Motor neuron (in vitro differentiated cells): ENCODE measurements around the gene EXOC1. TPM values are rescaled to one million over a fixed set of nuclear protein-coding genes. Genes with fewer than 3 reads are reported as not detected.
"Not testable (repeated sequence)": the region's sequence is repeated elsewhere in the genome, so short reads cannot be mapped to it uniquely, and the experiment has no call there.

Source experiments
- ATAC-seq, 8 experiments: fragments of 200-7000 bp; cut with Tn5 transposase; replicated peaks in 6 of 8; 2 replicates each; pipeline ENCODE4 v1.8.0; 2021; ENCODE audit warnings: mild to moderate bottlenecking in 8 of 8, moderate library complexity in 8 of 8
- H3K27ac ChIP-seq, 2 donors: fragments of 250-450 bp; sonication (Bioruptor Pico); 2 replicates each; pipeline ENCODE4 v1.9.0; 2021; ENCODE audit warnings: antibody characterized with exemption in 2 of 2, mild to moderate bottlenecking in 2 of 2, moderate library complexity in 1 of 2
- H3K4me1 ChIP-seq, 2 donors: fragments of 250-450 bp; sonication (Bioruptor Pico); replicated peaks in 1 of 2; 2 replicates each; pipeline ENCODE4 v1.6.1; 2021; ENCODE audit warnings: antibody characterized with exemption in 2 of 2, mild to moderate bottlenecking in 2 of 2, moderate library complexity in 1 of 2
- H3K4me3 ChIP-seq, 5 donors: fragments of 250-450 bp; sonication (Bioruptor Pico); 2 replicates each; pipeline ENCODE4 v1.9.0; 2021; ENCODE audit warnings: antibody characterized with exemption in 5 of 5, mild to moderate bottlenecking in 5 of 5, moderate library complexity in 4 of 5
- WGBS, 10 experiments: fragments of 450-650 bp; shearing (Covaris generic); methylation state at CpG; one replicate each; pipeline ENCODE4 v1.0.0; 2022; 5-methylcytosine and 5-hydroxymethylcytosine counted together
- in situ Hi-C, 9 experiments: fragments of 400-800 bp; cut with MboI; loops; one replicate each; pipeline ENCODE4 v1.15.0; 2021; ENCODE audit warnings: low sequenced_read_pairs in 9 of 9, low pct_unique_long_range_greater_than_20kb in 2 of 9; ENCODE audit not compliant: unreplicated experiment in 9 of 9
- total RNA-seq, 8 experiments: library from RNA; unstranded; fragments of 300-600 nt; gene quantifications; 2 replicates each; pipeline versions ENCODE4 v1.2.3 to v1.2.4, GENCODE V29; 2022

Gene EXOC1
- total RNA-seq, 8 experiments from 2014 or later: 31.3 to 52.3 (median 44.7) TPM

- Histone ChIP-seq H3K4me3 (no peak overlapping the region), H3K4me1 (peaks cover 0 to 9% of the 10 kb centered on the region in 2 donors), H3K27ac (no peak overlapping the region)
- whole genome bisulfite sequencing, 10 experiments: 50 to 97% (median 88%) methylated on average over 2 to 3 of the region's 3 CpGs; no CpG with 5 or more reads in 1 of the 10 experiments
- in situ Hi-C loops: no loop called here
- no peak for ATAC-seq
Observed at GRCh38 chr4:55834086-55834795, 19.2 kb upstream of the EXOC1 start.

GRCh38 chr4:55837903-55838302 lies 15.5 kb upstream of the EXOC1 start:
- no peak for ATAC-seq
- Histone ChIP-seq H3K4me3 (no peak overlapping the region), H3K4me1 (peaks cover 6 to 7% of the 10 kb centered on the region in 2 donors), H3K27ac (no peak overlapping the region)
- in situ Hi-C loops: no loop called here
- WGBS, 10 experiments: 0 to 92% (median 67%) methylated on average over 1 of the region's 1 CpG; no CpG with 5 or more reads in 1 of the 10 experiments

GRCh38 chr4:55838356-55838755 lies 15.1 kb upstream of the EXOC1 start:
- ATAC-seq: no peak
- H3K4me1 ChIP-seq: peaks cover 6 to 7% of the 10 kb centered on the region in 2 donors

GRCh38 chr4:55838952-55839351 lies 14.5 kb upstream of the EXOC1 start:
- Histone ChIP-seq H3K4me1 (peaks cover 6 to 7% of the 10 kb centered on the region in 2 donors), H3K4me3 (no peak overlapping the region), H3K27ac (no peak overlapping the region)
- in situ Hi-C loops: no loop called here
- ATAC-seq: no peak

More at GRCh38 chr4:55838356-55838755, 15.1 kb upstream of the EXOC1 start:
- in situ Hi-C loops: no loop called here
- H3K27ac ChIP-seq: no peak overlapping the region
- WGBS, 10 experiments: 0 to 89% (median 71%) methylated on average over 1 of the region's 1 CpG; no CpG with 5 or more reads in 1 of the 10 experiments
- no peak overlapping the region for H3K4me3 ChIP-seq

- H3K27ac ChIP-seq: no peak overlapping the region
- H3K4me1 ChIP-seq: peaks cover 6 to 7% of the 10 kb centered on the region in 2 donors
- in situ Hi-C loops: no loop called here
- no peak overlapping the region for H3K4me3 ChIP-seq
- ATAC-seq: no peak
- 0 to 100% (median 89%) methylated on average over 1 of the region's 1 CpG; no CpG with 5 or more reads in 2 of the 10 experiments for WGBS, 10 experiments
Observed at GRCh38 chr4:55840956-55841355, 12.5 kb upstream of the EXOC1 start.

DNA sequence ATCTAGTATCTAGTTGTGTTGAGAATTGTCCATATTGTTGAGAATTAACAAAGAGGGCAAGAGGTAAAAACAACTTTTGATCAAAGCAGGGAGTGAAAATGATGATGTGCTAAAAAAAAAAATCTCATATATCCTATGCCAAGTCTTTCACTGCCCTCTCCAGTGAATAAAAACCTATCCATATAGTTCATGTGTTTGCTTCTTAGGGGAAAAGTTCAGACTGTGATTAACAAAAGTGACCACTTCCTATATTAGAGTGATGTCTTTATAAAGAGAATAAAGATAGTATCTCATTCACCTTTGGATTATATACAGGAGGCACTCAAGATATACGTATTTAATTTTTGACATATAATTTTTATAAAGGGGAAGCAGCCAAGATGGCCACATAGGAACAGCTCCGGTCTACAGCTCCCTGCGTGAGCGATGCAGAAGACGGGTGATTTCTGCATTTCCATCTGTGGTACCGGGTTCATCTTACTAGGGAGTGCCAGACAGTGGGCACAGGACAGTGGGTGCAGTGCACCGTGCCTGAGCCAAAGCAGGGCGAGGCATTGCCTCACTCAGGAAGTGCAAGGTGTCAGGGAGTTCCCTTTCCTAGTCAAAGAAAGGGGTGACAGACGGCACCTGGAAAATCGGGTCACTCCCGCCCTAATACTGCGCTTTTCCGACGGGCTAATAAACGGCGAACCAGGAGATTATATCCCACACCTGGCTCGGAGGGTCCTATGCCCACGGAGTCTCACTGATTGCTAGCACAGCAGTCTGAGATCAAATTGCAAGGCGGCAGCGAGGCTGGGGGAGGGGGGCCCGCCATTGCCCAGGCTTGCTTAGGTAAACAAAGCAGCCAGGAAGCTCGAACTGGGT lies 11.8 kb upstream of the EXOC1 start:
- ATAC-seq, H3K4me1 ChIP-seq, in situ Hi-C loops: not testable (repeated sequence)
- peak overlapping the region in 1 of 2 donors; percentile 72 for H3K27ac ChIP-seq
- 39 to 100% (median 70%) methylated on average over 1 to 7 of the region's 22 CpGs; no CpG with 5 or more reads in 1 of the 10 experiments for WGBS, 10 experiments
- H3K4me3 ChIP-seq: peak overlapping the region in 1 of 5 donors; percentile 19

DNA sequence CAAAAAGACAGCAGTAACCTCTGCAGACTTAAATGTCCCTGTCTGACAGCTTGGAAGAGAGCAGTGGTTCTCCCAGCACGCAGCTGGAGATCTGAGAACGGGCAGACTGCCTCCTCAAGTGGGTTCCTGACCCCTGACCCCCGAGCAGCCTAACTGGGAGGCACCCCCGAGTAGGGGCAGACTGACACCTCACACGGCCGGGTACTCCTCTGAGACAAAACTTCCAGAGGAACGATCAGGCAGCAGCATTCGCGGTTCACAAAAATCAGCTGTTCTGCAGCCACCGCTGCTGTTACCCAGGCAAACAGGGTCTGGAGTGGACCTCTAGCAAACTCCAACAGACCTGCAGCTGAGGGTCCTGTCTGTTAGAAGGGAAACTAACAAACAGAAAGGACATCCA lies 11.1 kb upstream of the EXOC1 start:
- H3K4me1 ChIP-seq, in situ Hi-C loops, ATAC-seq, H3K27ac ChIP-seq: not testable (repeated sequence)
- 76% methylated on average over 3 of the region's 10 CpGs; no CpG with 5 or more reads in 9 of the 10 experiments for WGBS, 10 experiments
- H3K4me3 ChIP-seq: peak overlapping the region in 1 of 5 donors; percentile 16

DNA sequence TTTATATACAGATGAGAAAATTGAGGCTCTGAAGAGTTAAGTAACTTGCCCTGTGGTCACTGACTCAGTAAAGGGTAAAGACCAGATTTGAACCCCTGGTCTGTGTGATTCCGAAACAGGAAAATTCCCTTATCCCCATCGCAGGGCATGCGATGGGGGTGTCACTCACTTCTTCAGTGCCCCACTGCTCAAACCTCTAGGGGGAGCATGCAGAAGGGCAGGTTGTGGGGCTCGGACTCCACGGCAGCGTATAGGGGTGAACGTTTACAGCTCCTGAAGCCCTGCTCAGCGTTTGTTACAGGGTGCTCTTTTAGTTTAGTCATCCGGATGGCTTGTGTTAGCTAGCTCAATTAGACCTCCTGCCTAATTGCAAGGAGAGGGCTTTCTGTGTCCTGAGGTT lies 3.7 kb upstream of the EXOC1 start:
- no peak for ATAC-seq
- 21 to 90% (median 73%) methylated on average over 2 to 8 of the region's 9 CpGs; no CpG with 5 or more reads in 3 of the 10 experiments for WGBS, 10 experiments
- Histone ChIP-seq H3K27ac (no peak overlapping the region), H3K4me3 (no peak overlapping the region), H3K4me1 (peaks cover 5 to 6% of the 10 kb centered on the region in 2 donors)
- in situ Hi-C loops: no loop called here

GRCh38 chr4:55851885-55852284 lies 1.6 kb upstream of the EXOC1 start:
- in situ Hi-C loops: no loop called here

GRCh38 chr4:55854129-55854528 lies 681 bp downstream of the EXOC1 start:
- peak in 7 of 8 experiments; percentile 2 to 23 (median 6) for ATAC-seq
- Histone ChIP-seq H3K4me3 (peak overlapping the region; percentile 72 to 95 (median 86)), H3K27ac (peak overlapping the region; percentile 65 to 82), H3K4me1 (peaks cover 9 to 12% of the 10 kb centered on the region in 2 donors)
- in situ Hi-C loops: no loop called here
- 7 to 80% (median 23%) methylated on average over 1 to 5 of the region's 7 CpGs; no CpG with 5 or more reads in 4 of the 10 experiments for WGBS, 10 experiments

More at GRCh38 chr4:55851885-55852284, 1.6 kb upstream of the EXOC1 start:
- ATAC-seq: no peak
- Histone ChIP-seq H3K27ac (no peak overlapping the region), H3K4me1 (peaks cover 9 to 12% of the 10 kb centered on the region in 2 donors), H3K4me3 (no peak overlapping the region)
- WGBS, 10 experiments: 40 to 100% (median 93%) methylated on average over 2 to 6 of the region's 6 CpGs; no CpG with 5 or more reads in 3 of the 10 experiments

- ATAC-seq: no peak
- no peak overlapping the region for H3K4me3 ChIP-seq
- H3K4me1 ChIP-seq: peaks cover 9 to 12% of the 10 kb centered on the region in 2 donors
- no peak overlapping the region for H3K27ac ChIP-seq
- in situ Hi-C loops: no loop called here
- 89 to 100% (median 100%) methylated on average over 1 of the region's 1 CpG; no CpG with 5 or more reads in 3 of the 10 experiments for WGBS, 10 experiments
Observed at GRCh38 chr4:55857586-55857985, 4.1 kb downstream of the EXOC1 start.

GRCh38 chr4:55859711-55860110 lies 6.3 kb downstream of the EXOC1 start:
- Histone ChIP-seq H3K27ac (no peak overlapping the region), H3K4me3 (no peak overlapping the region), H3K4me1 (peaks cover 5 to 6% of the 10 kb centered on the region in 2 donors)
- WGBS, 10 experiments: 76 to 100% (median 100%) methylated on average over 1 to 2 of the region's 2 CpGs; no CpG with 5 or more reads in 2 of the 10 experiments
- ATAC-seq: no peak
- in situ Hi-C loops: no loop called here
